CD8-positive, alpha-beta memory T cell (primary cell): Measurements from ENCODE around the gene STK39. TPM values are rescaled to one million over a fixed set of nuclear protein-coding genes. Genes with fewer than 3 reads are reported as not detected.

Source experiments
- CTCF ChIA-PET: fragments of 350-600 bp; sonication (Branson Sonifier 250); formaldehyde crosslinking; loops from one replicate; lab custom pipeline; 2021; ENCODE audit warnings: antibody characterized with exemption; lab: Charles Lee
- POLR2A ChIA-PET: fragments of 350-600 bp; sonication (Branson Sonifier 250); formaldehyde crosslinking; loops from one replicate; lab custom pipeline; 2021; ENCODE audit warnings: antibody characterized with exemption; lab: Charles Lee
- DNase-seq, 5 donors: peaks; one replicate each; pipeline versions ENCODE4 v3.0.0 to v3.0.0-alpha.2; 2020 to 2022; ENCODE audit warnings: mixed read lengths in 1 of 5
- H3K27ac ChIP-seq: one replicate; pipeline ENCODE4 v1.7.0; 2013; ENCODE audit warnings: low read depth, mild to moderate bottlenecking, low read length, moderate library complexity
- H3K27me3 ChIP-seq: 2 replicates; pipeline ENCODE4 v1.7.0; 2013; ENCODE audit warnings: low read length, mild to moderate bottlenecking; ENCODE audit not compliant: insufficient read depth, poor library complexity, severe bottlenecking
- H3K36me3 ChIP-seq: 2 replicates; pipeline ENCODE4 v1.7.0; 2013; ENCODE audit warnings: mild to moderate bottlenecking, low read length, moderate library complexity; ENCODE audit not compliant: insufficient read depth
- H3K4me1 ChIP-seq: 2 replicates; pipeline ENCODE4 v1.7.0; 2013; ENCODE audit warnings: mild to moderate bottlenecking, low read length, moderate library complexity; ENCODE audit not compliant: insufficient read depth
- H3K4me3 ChIP-seq: 2 replicates; pipeline ENCODE4 v1.7.0; 2013; ENCODE audit warnings: mild to moderate bottlenecking, low read length
- H3K9me3 ChIP-seq: 2 replicates; pipeline ENCODE4 v1.7.0; 2013; ENCODE audit warnings: mild to moderate bottlenecking, low read length
- H3K27ac Mint-ChIP-seq, 8 donors: one replicate each; pipeline ENCODE4 v1.8.0; 2020 to 2021; ENCODE audit warnings: mixed read lengths in 8 of 8, mild to moderate bottlenecking in 6 of 8, inconsistent platforms in 3 of 8, moderate library complexity in 3 of 8
- H3K27me3 Mint-ChIP-seq, 2 donors: one replicate each; pipeline ENCODE4 v1.8.0; 2020 to 2021; ENCODE audit warnings: mixed read lengths in 2 of 2, mild to moderate bottlenecking in 1 of 2, moderate library complexity in 1 of 2
- H3K36me3 Mint-ChIP-seq, 3 donors: one replicate each; pipeline ENCODE4 v1.8.0; 2020 to 2021; ENCODE audit warnings: mixed read lengths in 3 of 3, inconsistent platforms in 1 of 3, mild to moderate bottlenecking in 1 of 3
- H3K4me1 Mint-ChIP-seq, 3 donors: one replicate each; pipeline ENCODE4 v1.8.0; 2020 to 2021; ENCODE audit warnings: mixed read lengths in 3 of 3, inconsistent platforms in 1 of 3, mild to moderate bottlenecking in 1 of 3
- H3K4me3 Mint-ChIP-seq, 7 donors: one replicate each; pipeline ENCODE4 v1.8.0; 2020 to 2021; ENCODE audit warnings: mixed read lengths in 7 of 7, mild to moderate bottlenecking in 6 of 7, moderate library complexity in 4 of 7, inconsistent platforms in 2 of 7
- H3K9me3 Mint-ChIP-seq, 5 donors: one replicate each; pipeline ENCODE4 v1.8.0; 2020 to 2022; ENCODE audit warnings: mixed read lengths in 5 of 5, mild to moderate bottlenecking in 3 of 5, moderate library complexity in 2 of 5, inconsistent platforms in 1 of 5
- polyA plus RNA-seq: library from polyadenylated mRNA; unstranded; fragments of 300-500 nt; fragmentation: Illumina TruSeq; gene quantifications from one replicate; pipeline ENCODE4 v1.2.3, GENCODE V29; 2021
- total RNA-seq, 2 experiments: library from RNA; stranded (reverse); gene quantifications; one replicate each; pipeline ENCODE4 v1.2.3, GENCODE V29; 2021

STK39 gene
- total RNA-seq = 10 to 100 TPM; 25.7 to 28.3 TPM
- 11.2 TPM for polyA plus RNA-seq

DNA sequence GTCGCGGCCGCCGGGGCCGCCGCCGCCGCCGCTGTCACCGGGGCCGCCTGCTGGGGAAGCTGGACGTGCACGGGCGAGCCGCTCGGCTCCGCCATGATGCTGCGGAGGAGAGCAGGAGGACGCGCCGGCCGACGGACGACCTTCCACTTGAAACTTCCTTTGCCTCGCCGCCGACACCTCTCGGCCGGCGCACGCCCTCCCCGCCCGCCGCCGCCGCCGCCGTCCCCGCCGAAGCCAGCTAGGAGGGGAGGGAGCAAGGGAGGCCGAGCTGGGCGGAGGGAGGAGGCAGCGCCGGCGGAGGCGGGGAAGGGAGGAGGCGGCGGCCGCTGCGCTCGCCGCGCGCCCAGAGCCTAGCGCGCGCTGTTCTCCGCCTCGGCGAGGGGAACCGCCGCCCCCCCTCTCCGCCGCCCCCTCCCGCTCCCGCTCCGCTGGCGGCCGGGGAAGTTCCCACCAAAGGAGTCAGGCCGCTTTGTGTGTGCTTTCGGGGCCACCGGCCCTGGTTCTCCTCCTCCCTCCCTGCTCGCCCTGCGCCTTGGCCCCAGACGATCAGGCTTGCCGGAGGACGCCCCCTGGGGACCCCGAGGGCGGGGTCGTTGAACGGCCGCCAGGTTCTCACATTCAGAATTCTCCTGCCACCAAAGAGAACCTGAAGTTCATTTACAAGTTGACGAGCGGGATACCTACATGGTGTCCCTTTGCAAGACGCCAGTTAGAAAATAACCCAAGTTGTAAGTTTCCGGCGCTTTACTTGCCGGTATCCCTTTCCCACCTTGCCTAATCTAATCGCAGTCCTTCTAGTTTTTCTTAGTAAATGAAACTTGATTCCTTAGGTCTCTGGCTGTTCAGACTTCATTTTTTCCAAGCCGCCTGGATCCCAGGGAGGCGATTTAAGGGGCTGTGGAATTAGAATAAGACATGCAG lies at the start of gene STK39:
STK39 (minus strand) TSS at position 255 of the 921 bp plus-strand sequence; CDS start at position 95, 160 bp downstream.
- peak; percentile 70 to 80 (median 74) for DNase-seq
- peak within 1 kb of the TSS; percentile 83 to 97 (median 94) for H3K27ac Mint-ChIP-seq
- Histone ChIP-seq H3K4me3 (peak within 1 kb of the TSS; percentile 71), H3K9me3 (no peaks in the 10 kb centered on the region), H3K4me1 (peaks cover 39% of the 10 kb centered on the region), H3K27me3 (no peaks in the 10 kb centered on the region), H3K27ac (peak within 1 kb of the TSS; percentile 74), H3K36me3 (no peaks in the 10 kb centered on the region)
- CTCF ChIA-PET = interaction anchor here (0.9 kb wide), 1 partner anchor 52 kb away, joined by 3 read pairs; no protein-coding TSS in a partner anchor
- POLR2A ChIA-PET = no interaction called here
- peaks cover 0 to 4% of the 10 kb centered on the region in 2 donors for H3K27me3 Mint-ChIP-seq
- H3K36me3 Mint-ChIP-seq = peaks cover 0 to 4% (median 0%) of the 10 kb centered on the region in 3 donors
- H3K4me3 Mint-ChIP-seq = peak within 1 kb of the TSS; percentile 87 to 95 (median 92)
- H3K9me3 Mint-ChIP-seq = no peaks in the 10 kb centered on the region
- peaks cover 41 to 43% (median 43%) of the 10 kb centered on the region in 3 donors for H3K4me1 Mint-ChIP-seq

DNA sequence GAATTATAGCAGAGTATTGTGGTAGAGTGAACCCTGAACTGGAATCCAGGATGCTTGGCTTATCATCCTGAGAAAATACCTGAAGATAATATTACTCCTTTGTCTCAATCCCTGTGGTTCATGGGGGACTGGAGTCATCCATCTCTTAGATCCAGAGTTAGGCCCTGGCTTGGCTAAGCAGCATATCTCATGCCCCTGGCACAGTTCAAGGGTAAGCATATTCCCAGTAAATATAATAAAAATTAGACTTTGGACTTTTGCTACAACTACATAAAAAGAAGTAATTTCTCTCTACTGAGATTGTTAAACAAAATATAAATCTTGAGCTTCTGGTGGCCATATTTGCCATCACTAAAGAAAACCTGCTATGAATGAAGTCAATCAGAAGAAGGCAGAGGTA lies 47.7 kb upstream of the STK39 start:
- no peak overlapping the region for H3K4me3 Mint-ChIP-seq
- Histone ChIP-seq H3K27ac (no peak overlapping the region), H3K36me3 (no peaks in the 10 kb centered on the region), H3K27me3 (no peaks in the 10 kb centered on the region), H3K4me3 (no peak overlapping the region), H3K4me1 (no peaks in the 10 kb centered on the region), H3K9me3 (no peaks in the 10 kb centered on the region)
- H3K4me1 Mint-ChIP-seq = no peaks in the 10 kb centered on the region
- ChIA-PET POLR2A (no interaction called here), CTCF (interaction anchor here (1.1 to 1.7 kb wide), 2 partner anchors 17 to 159 kb away, joined by 3 read pairs; no protein-coding TSS in a partner anchor)
- no peaks in the 10 kb centered on the region for H3K9me3 Mint-ChIP-seq
- peaks cover 0 to 4% of the 10 kb centered on the region in 2 donors for H3K27me3 Mint-ChIP-seq
- no peak for DNase-seq
- no peak overlapping the region for H3K27ac Mint-ChIP-seq
- no peaks in the 10 kb centered on the region for H3K36me3 Mint-ChIP-seq

DNA sequence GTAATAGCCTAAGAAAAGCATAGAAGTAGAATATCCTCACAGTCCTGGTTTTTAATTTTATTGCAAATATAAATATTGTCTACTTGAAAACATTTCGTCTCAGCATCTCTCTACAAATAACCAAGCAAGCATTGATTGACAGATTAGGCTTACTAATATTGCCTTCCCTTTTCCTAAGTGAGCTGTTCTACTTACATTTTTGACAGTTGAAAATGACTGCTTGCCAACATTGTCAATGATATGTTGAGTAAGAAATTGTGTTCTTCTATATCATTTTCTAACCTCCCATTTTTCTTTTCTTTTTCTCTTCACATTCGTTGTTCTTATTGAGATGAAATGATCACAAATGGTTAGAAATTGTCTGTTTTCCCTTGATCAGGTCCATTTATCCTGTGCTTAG lies 47.0 kb upstream of the STK39 start:
- Mint-ChIP-seq H3K27ac (no peak overlapping the region), H3K9me3 (no peaks in the 10 kb centered on the region), H3K4me3 (no peak overlapping the region), H3K4me1 (no peaks in the 10 kb centered on the region), H3K36me3 (no peaks in the 10 kb centered on the region), H3K27me3 (peaks cover 0 to 5% of the 10 kb centered on the region in 2 donors)
- Histone ChIP-seq H3K36me3 (no peaks in the 10 kb centered on the region), H3K4me3 (no peak overlapping the region), H3K4me1 (no peaks in the 10 kb centered on the region), H3K27me3 (no peaks in the 10 kb centered on the region), H3K27ac (no peak overlapping the region), H3K9me3 (no peaks in the 10 kb centered on the region)
- ChIA-PET POLR2A (no interaction called here), CTCF (interaction anchor here (1.7 kb wide), 1 partner anchor 159 kb away, joined by 3 read pairs; no protein-coding TSS in a partner anchor)
- no peak for DNase-seq

DNA sequence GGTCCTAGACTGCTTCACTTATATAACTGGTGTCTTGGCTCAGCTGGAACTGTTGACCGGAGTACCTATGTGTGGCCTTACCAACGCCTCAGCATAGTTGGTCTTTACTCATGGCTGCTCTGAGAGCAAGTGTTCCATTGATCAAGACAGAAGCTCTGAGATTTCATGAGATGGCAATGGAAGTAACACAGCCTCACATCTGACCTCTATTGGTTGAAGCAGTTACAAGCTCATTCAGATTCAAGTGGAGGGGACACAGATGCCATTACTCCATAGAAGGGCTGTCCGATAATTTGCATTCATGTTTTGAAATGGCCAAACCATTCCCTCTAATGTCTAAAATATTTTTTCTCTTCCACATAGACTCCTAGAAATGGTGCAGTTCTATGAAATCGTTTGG lies 46.4 kb upstream of the STK39 start:
- H3K27ac Mint-ChIP-seq = peak overlapping the region in 1 of 8 donors; percentile 8
- Histone ChIP-seq H3K9me3 (no peaks in the 10 kb centered on the region), H3K4me3 (no peak overlapping the region), H3K27me3 (no peaks in the 10 kb centered on the region), H3K36me3 (no peaks in the 10 kb centered on the region), H3K4me1 (no peaks in the 10 kb centered on the region), H3K27ac (no peak overlapping the region)
- H3K36me3 Mint-ChIP-seq = no peaks in the 10 kb centered on the region
- peaks cover 0 to 5% of the 10 kb centered on the region in 2 donors for H3K27me3 Mint-ChIP-seq
- CTCF ChIA-PET = interaction anchor here (1.7 kb wide), 1 partner anchor 158 kb away, joined by 3 read pairs; no protein-coding TSS in a partner anchor
- H3K4me3 Mint-ChIP-seq = no peak overlapping the region
- POLR2A ChIA-PET = no interaction called here
- H3K4me1 Mint-ChIP-seq = no peaks in the 10 kb centered on the region
- DNase-seq = no peak
- no peaks in the 10 kb centered on the region for H3K9me3 Mint-ChIP-seq

DNA sequence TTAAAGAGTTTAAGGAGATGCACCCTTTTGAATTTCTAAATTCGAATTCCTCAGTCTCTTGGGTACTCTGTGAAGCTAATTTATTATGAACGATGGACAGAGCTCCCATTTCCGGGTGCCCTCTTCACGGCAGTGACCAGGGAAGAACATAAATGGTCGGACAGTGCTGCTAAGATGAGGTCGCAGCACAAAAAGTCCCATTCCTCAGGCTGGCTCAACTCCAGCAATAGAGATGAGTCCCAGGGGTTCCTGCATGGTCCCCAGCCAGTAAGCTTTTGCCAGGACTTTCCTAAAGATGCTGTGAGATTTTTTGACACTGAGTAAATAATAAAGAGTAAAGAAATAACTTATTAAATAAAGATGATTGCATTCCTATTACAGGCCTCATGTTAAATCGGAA lies 43.0 kb upstream of the STK39 start:
- Histone ChIP-seq H3K9me3 (no peaks in the 10 kb centered on the region), H3K27me3 (no peaks in the 10 kb centered on the region)
- CTCF ChIA-PET = no interaction called here

DNA sequence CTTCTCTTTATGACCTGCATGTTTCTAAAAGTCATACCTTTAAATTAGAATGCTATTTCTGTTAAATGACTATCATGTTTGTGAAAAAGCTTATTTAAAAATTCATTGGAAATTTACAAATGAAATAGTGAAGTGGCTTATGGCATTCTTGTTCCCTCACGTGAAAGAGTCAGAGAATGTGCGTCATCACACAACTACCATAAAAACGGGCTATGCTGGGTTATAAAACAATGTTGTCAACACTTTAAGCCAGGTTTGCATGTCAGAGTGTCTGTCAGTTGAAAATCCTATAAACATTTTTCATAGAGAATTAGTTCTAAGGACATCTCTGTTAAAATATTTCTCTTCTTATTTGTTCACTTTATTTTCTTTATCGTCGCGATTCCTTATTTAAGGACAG lies 42.5 kb upstream of the STK39 start:
- H3K9me3 Mint-ChIP-seq = no peaks in the 10 kb centered on the region
- H3K36me3 Mint-ChIP-seq = no peaks in the 10 kb centered on the region
- no peaks in the 10 kb centered on the region for H3K9me3 ChIP-seq
- ChIA-PET CTCF (no interaction called here), POLR2A (no interaction called here)
- peaks cover 0 to 8% of the 10 kb centered on the region in 2 donors for H3K27me3 Mint-ChIP-seq
- H3K4me1 ChIP-seq = no peaks in the 10 kb centered on the region
- no peaks in the 10 kb centered on the region for H3K36me3 ChIP-seq
- no peak overlapping the region for H3K27ac Mint-ChIP-seq
- H3K4me3 ChIP-seq = no peak overlapping the region
- H3K4me3 Mint-ChIP-seq = no peak overlapping the region
- DNase-seq = no peak
- no peaks in the 10 kb centered on the region for H3K27me3 ChIP-seq
- no peaks in the 10 kb centered on the region for H3K4me1 Mint-ChIP-seq
- no peak overlapping the region for H3K27ac ChIP-seq

More for the DNA sequence above, 43.0 kb upstream of the STK39 start:
- Mint-ChIP-seq H3K4me1 (no peaks in the 10 kb centered on the region), H3K9me3 (no peaks in the 10 kb centered on the region), H3K4me3 (no peak overlapping the region), H3K27me3 (peaks cover 0 to 7% of the 10 kb centered on the region in 2 donors), H3K27ac (no peak overlapping the region), H3K36me3 (no peaks in the 10 kb centered on the region)
- no peak overlapping the region for H3K27ac ChIP-seq
- H3K4me1 ChIP-seq = no peaks in the 10 kb centered on the region
- DNase-seq = no peak
- POLR2A ChIA-PET = no interaction called here
- H3K36me3 ChIP-seq = no peaks in the 10 kb centered on the region
- H3K4me3 ChIP-seq = no peak overlapping the region

DNA sequence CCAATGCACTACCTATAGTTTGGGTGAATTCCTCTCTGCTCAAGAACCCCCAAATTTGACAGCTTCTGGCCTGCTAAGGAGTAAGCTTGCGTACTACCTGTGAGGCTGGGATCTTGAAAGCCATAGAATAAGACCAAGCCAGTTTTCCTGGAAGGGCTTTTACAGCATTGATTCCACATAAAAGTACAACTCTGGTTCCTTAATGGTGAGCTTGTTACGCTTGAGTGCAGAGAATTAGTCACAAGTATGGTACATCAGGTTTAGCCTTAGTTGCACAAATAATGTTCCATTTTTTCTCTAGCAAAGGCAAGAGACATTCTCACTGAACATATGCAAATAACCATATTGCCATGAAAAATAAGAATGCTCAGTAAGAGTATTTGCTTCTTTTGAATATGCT lies 39.1 kb upstream of the STK39 start:
- no peak overlapping the region for H3K27ac Mint-ChIP-seq
- H3K36me3 ChIP-seq = no peaks in the 10 kb centered on the region
- H3K27ac ChIP-seq = no peak overlapping the region
- H3K27me3 ChIP-seq = no peaks in the 10 kb centered on the region
- POLR2A ChIA-PET = no interaction called here
- no peaks in the 10 kb centered on the region for H3K36me3 Mint-ChIP-seq
- H3K4me3 ChIP-seq = no peak overlapping the region
- H3K9me3 ChIP-seq = no peaks in the 10 kb centered on the region
- H3K27me3 Mint-ChIP-seq = peaks cover 3 to 14% of the 10 kb centered on the region in 2 donors
- no peak overlapping the region for H3K4me3 Mint-ChIP-seq
- no peak for DNase-seq
- CTCF ChIA-PET = no interaction called here
- H3K4me1 Mint-ChIP-seq = no peaks in the 10 kb centered on the region
- no peaks in the 10 kb centered on the region for H3K4me1 ChIP-seq
- H3K9me3 Mint-ChIP-seq = no peaks in the 10 kb centered on the region

DNA sequence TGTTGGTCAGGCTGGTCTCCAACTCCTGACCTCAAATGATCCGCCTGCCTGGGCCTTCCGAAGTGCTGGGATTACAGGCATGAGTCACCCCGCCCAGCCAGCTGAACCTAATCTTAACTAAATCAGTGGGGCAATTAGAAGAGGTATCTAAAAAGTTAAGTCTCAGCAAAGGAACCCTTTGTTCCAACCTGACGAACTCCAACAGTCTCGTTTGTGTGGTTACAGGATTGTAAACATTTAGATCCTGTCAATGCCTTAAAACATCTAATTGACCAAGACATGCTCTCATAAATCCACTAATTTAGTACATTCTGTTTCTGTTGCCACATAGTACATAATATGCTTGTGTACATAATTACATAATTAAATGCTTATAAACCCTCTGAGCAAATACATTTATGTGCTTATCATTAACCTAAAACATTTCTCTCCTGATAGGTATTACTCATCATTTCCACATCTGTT lies 31.1 kb upstream of the STK39 start:
- ChIA-PET CTCF (interaction anchor here (1.0 kb wide), 1 partner anchor 17 kb away, joined by 3 read pairs; no protein-coding TSS in a partner anchor), POLR2A (no interaction called here)
- H3K9me3 Mint-ChIP-seq = no peaks in the 10 kb centered on the region
- H3K36me3 Mint-ChIP-seq = peaks cover 0 to 5% (median 0%) of the 10 kb centered on the region in 3 donors
- Histone ChIP-seq H3K36me3 (no peaks in the 10 kb centered on the region), H3K4me3 (no peak overlapping the region), H3K27me3 (no peaks in the 10 kb centered on the region), H3K4me1 (no peaks in the 10 kb centered on the region), H3K9me3 (no peaks in the 10 kb centered on the region), H3K27ac (no peak overlapping the region)
- no peak overlapping the region for H3K27ac Mint-ChIP-seq
- no peak overlapping the region for H3K4me3 Mint-ChIP-seq
- no peak for DNase-seq
- no peaks in the 10 kb centered on the region for H3K4me1 Mint-ChIP-seq
- peaks cover 14 to 27% of the 10 kb centered on the region in 2 donors for H3K27me3 Mint-ChIP-seq
